22Rv1 (cell line): ENCODE data around the gene DMWD.
A peak's percentile ranks its signal among the peaks of the same experiment; 100 is the strongest.

Experiments used
- H3K27ac ChIP-seq: fragments of 450-650 bp; 2 replicates; pipeline ENCODE4 v1.5.1; 2017
- ZFX ChIP-seq: fragments of 450-650 bp; IDR thresholded peaks from 2 replicates; pipeline ENCODE4 v1.6.1; 2017; ENCODE audit warnings: antibody characterized with exemption, borderline replicate concordance
- TF ChIP-seq, protein P1 (sequence below): fragments of 450-650 bp; IDR thresholded peaks from 2 replicates; pipeline ENCODE4 v1.5.1; 2017; ENCODE audit warnings: mild to moderate bottlenecking

DMWD gene

GRCh38 chr19:45822716-45823115 lies 30.1 kb upstream of the DMWD start:
- no peak overlapping the region for H3K27ac ChIP-seq
- TF ChIP-seq ZFX = no peak
- TF ChIP-seq, protein P1, sequence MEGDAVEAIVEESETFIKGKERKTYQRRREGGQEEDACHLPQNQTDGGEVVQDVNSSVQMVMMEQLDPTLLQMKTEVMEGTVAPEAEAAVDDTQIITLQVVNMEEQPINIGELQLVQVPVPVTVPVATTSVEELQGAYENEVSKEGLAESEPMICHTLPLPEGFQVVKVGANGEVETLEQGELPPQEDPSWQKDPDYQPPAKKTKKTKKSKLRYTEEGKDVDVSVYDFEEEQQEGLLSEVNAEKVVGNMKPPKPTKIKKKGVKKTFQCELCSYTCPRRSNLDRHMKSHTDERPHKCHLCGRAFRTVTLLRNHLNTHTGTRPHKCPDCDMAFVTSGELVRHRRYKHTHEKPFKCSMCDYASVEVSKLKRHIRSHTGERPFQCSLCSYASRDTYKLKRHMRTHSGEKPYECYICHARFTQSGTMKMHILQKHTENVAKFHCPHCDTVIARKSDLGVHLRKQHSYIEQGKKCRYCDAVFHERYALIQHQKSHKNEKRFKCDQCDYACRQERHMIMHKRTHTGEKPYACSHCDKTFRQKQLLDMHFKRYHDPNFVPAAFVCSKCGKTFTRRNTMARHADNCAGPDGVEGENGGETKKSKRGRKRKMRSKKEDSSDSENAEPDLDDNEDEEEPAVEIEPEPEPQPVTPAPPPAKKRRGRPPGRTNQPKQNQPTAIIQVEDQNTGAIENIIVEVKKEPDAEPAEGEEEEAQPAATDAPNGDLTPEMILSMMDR = no peak

DNA sequence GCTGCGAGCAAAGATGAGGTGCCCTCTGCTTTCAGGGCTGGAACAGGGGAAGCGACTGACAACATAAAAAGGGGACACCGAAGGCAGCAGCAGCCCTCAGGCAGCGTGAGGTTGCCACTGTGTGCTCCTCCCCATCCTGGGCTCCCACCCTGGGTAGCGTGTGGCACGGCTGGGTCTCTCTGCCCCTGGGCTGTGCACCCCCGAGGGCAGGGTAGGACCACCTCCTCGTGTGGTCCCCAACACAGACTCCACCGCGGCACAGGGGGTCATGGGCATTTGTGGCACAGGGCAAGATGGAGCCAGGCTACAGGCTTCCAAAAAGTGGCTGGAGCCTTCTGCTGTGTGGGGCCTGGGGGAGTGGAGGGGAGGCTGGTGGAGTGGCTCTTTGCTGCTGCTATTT lies 28.9 kb upstream of the DMWD start:
- TF ChIP-seq, protein P1 = no peak
- no peak for TF ChIP-seq ZFX
- no peak overlapping the region for H3K27ac ChIP-seq

GRCh38 chr19:45821103-45821521 lies 28.5 kb upstream of the DMWD start:
- no peak overlapping the region for H3K27ac ChIP-seq
- TF ChIP-seq, protein P1 = no peak
- TF ChIP-seq ZFX = no peak

GRCh38 chr19:45820413-45821102 lies 27.9 kb upstream of the DMWD start:
- TF ChIP-seq, protein P1 = no peak
- TF ChIP-seq ZFX = no peak
- H3K27ac ChIP-seq = peak overlapping the region; percentile 40; the same call in 1 of the 2 replicates

- peak overlapping the region; percentile 40 for H3K27ac ChIP-seq
- TF ChIP-seq, protein P1 = no peak
- no peak for TF ChIP-seq ZFX
Observed at GRCh38 chr19:45819769-45820168, 27.1 kb upstream of the DMWD start.

- H3K27ac ChIP-seq = peak overlapping the region; percentile 58
- TF ChIP-seq ZFX = no peak
- TF ChIP-seq, protein P1 = no peak
Observed at GRCh38 chr19:45817725-45818301, 25.2 kb upstream of the DMWD start.

- TF ChIP-seq, protein P1 = peak; percentile 99
- no peak for TF ChIP-seq ZFX
- peak overlapping the region; percentile 58 for H3K27ac ChIP-seq
Observed at GRCh38 chr19:45817010-45817724, 24.5 kb upstream of the DMWD start.
